Colonic mucosa (tissue), 4 donors: ENCODE measurements around the gene MRPL52. TPM values are rescaled to one million over a fixed set of nuclear protein-coding genes. Genes with fewer than 3 reads are reported as not detected.

ENCODE experiments used
- DNase-seq: peaks from one replicate; pipeline ENCODE4 v3.0.0-alpha.2; 2020
- H3K27ac ChIP-seq: fragments of 200-600 bp; one replicate; pipeline ENCODE4 v1.8.0; 2021
- H3K27me3 ChIP-seq: fragments of 200-600 bp; one replicate; pipeline ENCODE4 v1.8.0; 2021
- H3K36me3 ChIP-seq: fragments of 200-600 bp; one replicate; pipeline ENCODE4 v1.8.0; 2021
- H3K4me1 ChIP-seq: fragments of 200-600 bp; one replicate; pipeline ENCODE4 v1.8.0; 2021; ENCODE audit warnings: mild to moderate bottlenecking
- H3K4me3 ChIP-seq: fragments of 200-600 bp; one replicate; pipeline ENCODE4 v1.8.0; 2021
- H3K9ac ChIP-seq, 2 donors: one replicate each; pipeline ENCODE4 v1.7.0; 2013; ENCODE audit warnings: control low read depth in 2 of 2, low read depth in 2 of 2, low read length in 2 of 2
- H3K9me3 ChIP-seq: fragments of 200-600 bp; one replicate; pipeline ENCODE4 v1.8.0; 2021
- CTCF ChIP-seq: fragments of 200-600 bp; IDR thresholded peaks from one replicate; pipeline ENCODE4 v1.8.0; 2022; ENCODE audit warnings: antibody characterized with exemption, mild to moderate bottlenecking
- intact Hi-C: fragments of 100-400 bp; cut with DNase I; formaldehyde crosslinking; loops from one replicate; pipeline ENCODE4 v1.14.1; 2022
- total RNA-seq, 2 donors: library from RNA; stranded (reverse); fragmentation: NEBNext Ultra II Directional in 1 of 2; extraction: Animal tissue kit (Norgen Biotek cat#: 25700) in 1 of 2; gene quantifications; one replicate each; pipeline ENCODE4 v1.2.1, GENCODE V29; 2021
- donor health status: healthy.
- donor health status: DM: no; HTN: no; CAD: no.
- donor health status: DM: no; HTN: no; CAD: no.

MRPL52 gene
- total RNA-seq, 2 donors from 2014 or later = 79.1 to 156 TPM

- H3K27me3 ChIP-seq = no peaks in the 10 kb centered on the region
- no peak overlapping the region for H3K9ac ChIP-seq
- H3K36me3 ChIP-seq = no peaks in the 10 kb centered on the region
- no peak for TF ChIP-seq CTCF
- peaks cover 6% of the 10 kb centered on the region for H3K4me1 ChIP-seq
- H3K9me3 ChIP-seq = no peaks in the 10 kb centered on the region
- no peak overlapping the region for H3K4me3 ChIP-seq
- intact Hi-C loops = loop anchor here (10.0 kb wide), 1 partner anchor 158 kb away; no protein-coding TSS in a partner anchor
- H3K27ac ChIP-seq = no peak overlapping the region
- no peak for DNase-seq
Observed at GRCh38 chr14:22813145-22813544, 16.5 kb upstream of the MRPL52 start.

DNA sequence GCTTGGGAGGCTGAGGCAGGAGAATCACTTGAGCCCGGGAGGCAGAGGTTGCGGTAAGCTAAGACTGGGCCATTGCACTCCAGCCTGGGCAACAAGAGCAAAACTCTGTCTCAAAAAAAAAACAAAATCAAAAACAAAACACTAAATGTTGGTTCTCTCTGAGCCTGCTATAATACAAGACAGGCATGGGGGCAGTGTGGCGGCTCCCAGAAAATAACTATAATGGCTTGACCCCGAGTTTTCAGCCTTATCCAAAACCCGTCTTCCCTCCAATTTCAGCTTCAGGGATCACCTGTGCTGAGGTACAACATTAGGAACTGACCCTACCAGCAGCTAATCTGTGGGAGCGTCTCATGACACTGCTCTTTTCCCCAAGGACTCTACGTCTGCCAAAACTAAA lies 15.3 kb upstream of the MRPL52 start:
- no peak overlapping the region for H3K4me3 ChIP-seq
- H3K36me3 ChIP-seq = no peaks in the 10 kb centered on the region
- H3K9ac ChIP-seq = no peak overlapping the region
- no peak for TF ChIP-seq CTCF
- H3K4me1 ChIP-seq = peaks cover 6% of the 10 kb centered on the region
- H3K27ac ChIP-seq = no peak overlapping the region
- H3K27me3 ChIP-seq = no peaks in the 10 kb centered on the region
- intact Hi-C loops = loop anchor here (10.0 kb wide), 1 partner anchor 160 kb away; no protein-coding TSS in a partner anchor
- no peaks in the 10 kb centered on the region for H3K9me3 ChIP-seq
- no peak for DNase-seq

- DNase-seq = peak; percentile 47
- H3K36me3 ChIP-seq = no peaks in the 10 kb centered on the region
- peak within 1 kb of the TSS; percentile 63 for H3K27ac ChIP-seq
- peak within 1 kb of the TSS in 1 of 2 donors; percentile 46 for H3K9ac ChIP-seq
- no peaks in the 10 kb centered on the region for H3K27me3 ChIP-seq
- no peaks in the 10 kb centered on the region for H3K9me3 ChIP-seq
- peak within 1 kb of the TSS; percentile 14 for H3K4me3 ChIP-seq
- TF ChIP-seq CTCF = no peak
- intact Hi-C loops = loop anchor here (5.0 to 10.0 kb wide), 3 partner anchors 160 to 263 kb away; no protein-coding TSS in a partner anchor
- H3K4me1 ChIP-seq = peaks cover 6% of the 10 kb centered on the region
Observed at GRCh38 chr14:22814941-22815713, 14.6 kb upstream of the MRPL52 start, which contains the start of gene SLC7A7. Gene SLC7A7, minus strand, starts transcription at chr14:22815435. Its CDS starts 2,037 bp downstream, at chr14:22813398.

DNA sequence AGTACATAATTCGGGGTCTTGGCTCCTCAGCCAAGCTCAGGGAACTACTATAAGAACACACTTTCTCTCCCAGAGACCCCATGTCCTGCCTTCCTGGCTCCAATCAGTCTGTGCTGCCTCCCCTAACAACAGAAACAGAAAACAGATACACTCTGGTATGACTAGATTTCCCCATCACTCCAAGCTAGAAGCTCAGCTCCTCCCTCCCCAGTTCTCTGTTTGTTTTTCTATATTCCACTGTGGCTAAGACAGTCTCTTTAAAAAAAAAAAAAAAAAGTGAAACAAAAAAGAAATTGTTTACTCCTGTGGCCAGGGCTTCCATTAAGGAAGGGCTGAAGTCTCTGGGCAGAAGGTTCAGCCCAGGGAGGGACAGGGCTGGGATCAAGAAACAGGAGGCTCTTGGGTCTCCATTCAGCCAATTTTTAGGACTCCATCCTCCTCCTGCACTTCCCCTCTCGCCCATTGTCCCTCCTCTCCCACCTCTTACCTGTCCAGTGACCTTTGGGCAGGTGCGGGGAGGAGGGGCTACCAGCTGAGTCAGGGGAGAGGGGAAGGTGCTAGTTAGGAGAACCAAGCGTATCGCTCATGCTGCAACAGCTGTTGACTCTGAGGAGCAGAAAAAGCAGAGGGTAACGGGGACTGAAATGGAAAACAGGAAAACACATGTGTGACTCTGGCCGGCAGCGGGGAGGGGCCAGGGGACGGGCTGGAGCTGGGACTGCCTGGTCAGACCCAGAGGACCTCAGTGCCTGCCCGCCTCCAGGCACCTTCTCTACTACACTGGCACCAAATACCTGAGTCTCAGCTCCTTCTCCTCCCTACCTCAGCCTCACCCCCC lies 10.3 kb upstream of the MRPL52 start:
- Histone ChIP-seq H3K9ac (peak overlapping the region; percentile 38 to 63), H3K9me3 (no peaks in the 10 kb centered on the region), H3K4me3 (no peak overlapping the region), H3K36me3 (no peaks in the 10 kb centered on the region), H3K27me3 (no peaks in the 10 kb centered on the region), H3K4me1 (peaks cover 6% of the 10 kb centered on the region), H3K27ac (peak overlapping the region; percentile 80)
- intact Hi-C loops = loop anchor here (5.0 to 10.0 kb wide), 3 partner anchors 165 to 267 kb away; no protein-coding TSS in a partner anchor
- peak; percentile 49 for DNase-seq
- TF ChIP-seq CTCF = no peak

- Histone ChIP-seq H3K9ac (no peak overlapping the region), H3K27me3 (no peaks in the 10 kb centered on the region), H3K4me3 (no peak overlapping the region), H3K27ac (no peak overlapping the region), H3K36me3 (no peaks in the 10 kb centered on the region), H3K9me3 (no peaks in the 10 kb centered on the region), H3K4me1 (no peaks in the 10 kb centered on the region)
- TF ChIP-seq CTCF = no peak
- no peak for DNase-seq
- intact Hi-C loops = no loop called here
Observed at GRCh38 chr14:22820731-22821130, 9.0 kb upstream of the MRPL52 start.
